Measurements from ENCODE around the gene CCL27.
"Not testable (repeated sequence)": the region's sequence is repeated elsewhere in the genome, so short reads cannot be mapped to it uniquely, and the experiment has no call there.

Gene CCL27

DNA sequence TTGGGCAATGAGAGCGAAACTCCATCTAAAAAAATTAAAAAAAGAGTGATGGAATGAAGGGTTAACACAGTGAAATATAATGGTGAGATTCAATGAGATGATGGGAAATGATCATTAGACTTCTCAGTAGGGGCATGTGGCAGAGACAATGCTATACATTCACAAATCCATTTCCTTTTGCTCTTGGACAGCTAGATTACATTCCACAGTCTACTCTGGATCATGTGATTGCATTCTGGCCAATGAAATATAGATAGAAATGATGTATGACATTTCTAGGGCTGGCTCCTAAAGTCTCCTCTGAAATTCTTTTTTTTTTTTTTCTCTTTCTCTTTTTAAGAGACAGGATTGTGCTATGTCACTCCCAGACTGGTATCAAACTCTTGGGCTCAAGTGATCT is 19.8 kb downstream of the CCL27 start:
- no peak for DNase-seq (ENCODE audit: low spot score)
- Histone ChIP-seq H3K27ac (no peak overlapping the region), H3K4me3 (no peak overlapping the region)
- TF ChIP-seq, protein P1, sequence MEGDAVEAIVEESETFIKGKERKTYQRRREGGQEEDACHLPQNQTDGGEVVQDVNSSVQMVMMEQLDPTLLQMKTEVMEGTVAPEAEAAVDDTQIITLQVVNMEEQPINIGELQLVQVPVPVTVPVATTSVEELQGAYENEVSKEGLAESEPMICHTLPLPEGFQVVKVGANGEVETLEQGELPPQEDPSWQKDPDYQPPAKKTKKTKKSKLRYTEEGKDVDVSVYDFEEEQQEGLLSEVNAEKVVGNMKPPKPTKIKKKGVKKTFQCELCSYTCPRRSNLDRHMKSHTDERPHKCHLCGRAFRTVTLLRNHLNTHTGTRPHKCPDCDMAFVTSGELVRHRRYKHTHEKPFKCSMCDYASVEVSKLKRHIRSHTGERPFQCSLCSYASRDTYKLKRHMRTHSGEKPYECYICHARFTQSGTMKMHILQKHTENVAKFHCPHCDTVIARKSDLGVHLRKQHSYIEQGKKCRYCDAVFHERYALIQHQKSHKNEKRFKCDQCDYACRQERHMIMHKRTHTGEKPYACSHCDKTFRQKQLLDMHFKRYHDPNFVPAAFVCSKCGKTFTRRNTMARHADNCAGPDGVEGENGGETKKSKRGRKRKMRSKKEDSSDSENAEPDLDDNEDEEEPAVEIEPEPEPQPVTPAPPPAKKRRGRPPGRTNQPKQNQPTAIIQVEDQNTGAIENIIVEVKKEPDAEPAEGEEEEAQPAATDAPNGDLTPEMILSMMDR (IDR thresholded peaks at IDR 0.05), result no peak

DNA sequence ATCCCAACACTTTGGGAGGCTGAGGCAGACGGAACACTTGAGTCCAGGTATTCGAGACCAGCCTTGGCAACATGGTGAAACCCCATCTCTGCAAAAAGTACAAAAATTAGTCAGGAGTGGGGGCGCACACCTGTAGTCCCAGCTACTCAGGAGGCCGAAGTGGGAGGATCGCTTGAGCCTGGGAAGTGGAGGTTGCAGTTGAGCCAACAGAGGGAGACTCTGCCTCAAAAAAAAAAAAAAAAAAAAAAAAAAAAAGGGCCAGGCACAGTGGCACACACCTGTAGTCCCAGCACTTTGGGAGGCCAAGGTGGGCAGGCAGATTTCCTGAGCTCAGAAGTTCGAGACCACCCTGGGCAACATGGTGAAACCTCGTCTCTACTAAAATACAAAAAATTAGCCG is 23.1 kb downstream of the CCL27 start:
- not testable (repeated sequence) for H3K4me3 ChIP-seq; H3K27ac ChIP-seq; DNase-seq (ENCODE audit: low spot score)

DNA sequence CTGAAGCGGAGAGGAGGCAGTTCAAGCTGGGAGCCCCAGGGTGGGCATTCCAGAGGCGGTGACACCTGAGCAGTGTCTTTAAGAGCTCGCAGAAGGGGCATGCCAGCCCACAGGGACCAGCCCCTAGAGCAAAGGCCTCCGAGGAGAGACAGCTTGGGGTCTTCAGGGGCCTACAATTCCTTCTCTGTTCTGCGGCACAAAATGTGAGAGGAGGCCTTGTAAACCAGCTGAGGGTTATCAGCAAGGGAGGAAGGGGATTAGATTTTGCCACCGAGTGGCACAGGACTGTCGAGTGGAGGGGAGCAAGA is 24.4 kb downstream of the CCL27 start:
- peak overlapping the region; percentile 77 for H3K4me3 ChIP-seq
- peak overlapping the region; percentile 79 to 91 for H3K27ac ChIP-seq
- no peak for DNase-seq (ENCODE audit: low spot score)
- TF ChIP-seq, protein P1 (IDR thresholded peaks at IDR 0.05), result no peak

DNA sequence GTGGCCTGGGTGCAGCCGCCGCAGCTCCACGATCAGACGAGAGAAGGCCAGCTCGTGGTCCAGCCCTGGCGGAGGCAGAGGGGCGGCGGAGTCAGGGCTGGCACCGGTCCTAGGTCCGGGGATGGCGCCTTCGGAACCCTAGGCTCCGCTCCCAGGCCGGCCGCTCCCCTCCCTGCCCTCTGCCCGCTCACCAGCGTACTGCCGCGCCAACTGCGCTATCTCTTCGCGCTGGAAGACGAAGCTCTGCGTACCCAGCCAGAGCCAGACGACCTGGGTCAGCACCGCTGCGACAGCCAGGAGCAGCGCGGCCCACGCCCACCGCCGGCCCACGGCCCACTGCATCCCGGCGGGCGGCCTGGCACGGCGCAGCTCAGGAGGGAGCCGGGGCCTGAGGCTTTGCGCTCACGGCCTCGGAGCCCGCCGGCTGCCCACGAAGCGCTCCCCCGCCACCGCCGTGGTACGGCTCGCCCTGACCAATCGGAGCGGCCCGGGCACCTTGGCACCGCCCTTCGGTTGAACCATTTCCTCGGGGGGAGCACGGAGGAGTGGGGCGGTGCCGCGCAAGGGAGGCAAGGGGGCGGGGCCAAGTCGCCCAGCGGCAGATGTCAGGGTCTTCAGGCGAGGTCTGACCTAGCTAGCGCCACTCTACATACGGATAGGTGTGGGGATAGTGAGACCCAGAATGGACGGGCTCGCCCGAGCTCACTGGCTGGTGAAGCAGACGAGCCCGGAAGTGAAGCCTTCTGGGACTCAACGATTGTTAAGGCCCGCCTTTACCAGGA is 24.9 kb downstream of the CCL27 start, which contains the start of gene SIGMAR1:
Gene SIGMAR1 (minus strand): TSS at position 432 of the 782 bp plus-strand sequence. CDS start 90 bp downstream, at position 342.
- H3K4me3 ChIP-seq, result peak within 1 kb of the TSS; percentile 77
- H3K27ac ChIP-seq, result peak within 1 kb of the TSS; percentile 79 to 91
- TF ChIP-seq, protein P1 (IDR thresholded peaks at IDR 0.05), result no peak
- DNase-seq (ENCODE audit: low spot score), result peak; percentile 93

DNA sequence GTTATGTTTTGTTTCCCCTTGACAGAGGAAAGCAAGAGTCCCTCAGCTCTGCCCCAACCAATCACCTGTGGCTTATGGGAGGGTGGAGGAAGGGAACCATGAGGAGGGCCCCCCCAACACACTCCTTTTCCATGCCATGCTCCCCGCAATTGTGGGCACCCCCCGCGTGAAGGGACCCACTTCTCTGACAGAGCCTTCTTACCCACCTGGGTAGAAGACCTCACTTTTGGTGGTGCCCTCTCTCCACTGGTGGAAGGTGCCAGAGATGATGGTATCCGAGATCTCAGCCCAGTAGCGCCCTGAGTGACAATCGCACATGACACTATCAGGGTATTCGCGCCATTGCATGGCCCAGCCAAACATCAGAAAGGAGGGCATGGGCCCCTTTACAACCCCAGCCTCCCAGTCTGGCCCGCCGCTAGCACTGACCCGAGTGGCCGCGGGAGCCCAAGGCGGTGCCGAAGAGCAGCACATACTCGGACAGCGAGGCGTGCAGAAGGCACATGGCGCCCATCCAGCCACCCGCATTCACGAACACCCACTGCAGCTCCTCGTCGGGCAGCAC is 25.6 kb downstream of the CCL27 start:
- no peak for DNase-seq (ENCODE audit: low spot score)
- H3K4me3 ChIP-seq, result peak overlapping the region; percentile 77
- TF ChIP-seq, protein P1 (IDR thresholded peaks at IDR 0.05), result no peak
- H3K27ac ChIP-seq, result peak overlapping the region; percentile 79 to 91

DNA sequence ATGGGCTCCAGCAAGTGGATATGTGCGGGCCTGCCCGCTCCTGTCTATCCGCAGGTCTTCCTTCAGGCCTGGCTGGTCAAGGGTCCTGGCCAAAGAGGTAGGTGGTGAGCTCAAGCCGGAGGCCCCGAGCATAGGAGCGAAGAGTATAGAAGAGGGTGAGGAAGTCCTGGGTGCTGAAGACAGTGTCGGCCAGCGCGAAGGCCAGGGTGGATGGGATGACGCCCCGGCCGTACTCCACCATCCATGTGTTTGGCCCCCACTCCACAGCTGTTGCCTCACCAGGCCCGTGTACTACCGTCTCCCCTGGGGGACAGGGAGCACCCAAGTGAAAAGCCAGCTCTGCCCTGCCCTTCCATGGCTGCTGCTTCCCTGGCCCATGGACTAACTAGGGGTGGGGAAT is 26.9 kb downstream of the CCL27 start:
- DNase-seq (ENCODE audit: low spot score), result no peak

DNA sequence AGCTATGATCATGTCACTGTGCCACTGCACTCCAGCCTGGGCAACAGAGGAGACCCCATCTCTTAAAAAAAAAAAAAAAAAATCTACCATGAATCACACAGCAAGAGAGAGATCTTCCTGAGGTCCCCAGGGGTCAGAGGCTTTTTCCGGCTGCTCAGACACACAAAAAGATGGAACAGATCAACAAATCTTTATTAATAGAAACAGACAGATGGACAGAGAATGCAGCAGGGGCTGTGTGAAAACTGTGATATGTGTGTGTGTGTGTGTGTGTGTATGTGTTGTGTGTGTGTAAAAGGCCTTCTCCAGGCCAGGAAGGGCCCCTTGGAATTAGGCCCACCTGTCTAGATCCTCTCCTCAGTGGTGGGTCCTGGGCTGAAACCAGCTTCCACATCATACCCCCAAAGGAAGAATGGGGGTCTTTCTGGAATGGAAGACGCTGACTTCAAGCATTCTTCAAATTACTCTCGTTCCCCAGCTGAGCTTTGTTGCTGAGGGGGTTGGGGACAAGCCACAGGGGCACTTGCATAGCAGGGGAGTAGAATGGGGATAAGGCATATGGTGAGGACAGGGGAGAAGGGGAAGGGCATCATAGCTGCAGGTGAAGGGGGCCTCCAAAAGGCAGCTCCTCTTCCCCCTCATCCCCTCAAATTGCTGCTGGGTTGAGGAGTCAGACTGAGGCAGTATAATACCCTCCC is 27.8 kb downstream of the CCL27 start:
- TF ChIP-seq, protein P1 (IDR thresholded peaks at IDR 0.05), result no peak

More for the DNA sequence above, 26.9 kb downstream of the CCL27 start:
- H3K27ac ChIP-seq, result no peak overlapping the region
- TF ChIP-seq, protein P1 (IDR thresholded peaks at IDR 0.05), result no peak
- no peak overlapping the region for H3K4me3 ChIP-seq

More for the DNA sequence above, 27.8 kb downstream of the CCL27 start:
- DNase-seq (ENCODE audit: low spot score), result no peak
- H3K4me3 ChIP-seq, result no peak overlapping the region
- H3K27ac ChIP-seq, result no peak overlapping the region
